HFFc6 (cell line): ENCODE results near the gene RPL28. TPM values are rescaled to one million over a fixed set of nuclear protein-coding genes. Genes with fewer than 3 reads are reported as not detected.

Experiments used
- DNase-seq: peaks from one replicate; pipeline ENCODE4 v3.0.0-alpha.2; 2018
- H3K27ac Mint-ChIP-seq: 2 replicates; pipeline ENCODE4 v1.8.0; 2020; ENCODE audit warnings: mild to moderate bottlenecking, mixed read lengths
- H3K27me3 Mint-ChIP-seq: 2 replicates; pipeline ENCODE4 v1.8.0; 2021; ENCODE audit warnings: mild to moderate bottlenecking, moderate library complexity, mixed read lengths; ENCODE audit not compliant: insufficient read depth
- H3K36me3 Mint-ChIP-seq: 2 replicates; pipeline ENCODE4 v1.8.0; 2021; ENCODE audit warnings: low read depth, mixed read lengths
- H3K4me1 Mint-ChIP-seq: 2 replicates; pipeline ENCODE4 v1.8.0; 2020; ENCODE audit warnings: low read depth, mixed read lengths
- H3K4me3 Mint-ChIP-seq: 2 replicates; pipeline ENCODE4 v1.8.0; 2020; ENCODE audit warnings: mild to moderate bottlenecking, moderate library complexity, mixed read lengths
- H3K9me3 Mint-ChIP-seq: 2 replicates; pipeline ENCODE4 v1.8.0; 2020; ENCODE audit warnings: mild to moderate bottlenecking, mixed read lengths
- total RNA-seq, 6 experiments: library from RNA; stranded (reverse); fragmentation: NEBNext Ultra II Directional; extraction: Animal tissue kit (Norgen Biotek cat#: 25700); gene quantifications; 2 replicates in 1 of 6; 3 replicates in 5 of 6; pipeline ENCODE4 v1.2.3, GENCODE V29; 2021
- TF ChIP-seq, protein P1 (sequence below): fragments of 200-600 bp; sonication (generic); IDR thresholded peaks from 2 replicates; pipeline ENCODE4 v1.5.0; 2021; ENCODE audit warnings: antibody characterized with exemption, mild to moderate bottlenecking

RPL28 gene
- total RNA-seq, 6 experiments from 2014 or later, result 2,082 to 2,537 (median 2,362) TPM

- no peak overlapping the region for H3K27ac Mint-ChIP-seq
Measured at GRCh38 chr19:55352549-55353145, 33.1 kb upstream of the RPL28 start.

DNA sequence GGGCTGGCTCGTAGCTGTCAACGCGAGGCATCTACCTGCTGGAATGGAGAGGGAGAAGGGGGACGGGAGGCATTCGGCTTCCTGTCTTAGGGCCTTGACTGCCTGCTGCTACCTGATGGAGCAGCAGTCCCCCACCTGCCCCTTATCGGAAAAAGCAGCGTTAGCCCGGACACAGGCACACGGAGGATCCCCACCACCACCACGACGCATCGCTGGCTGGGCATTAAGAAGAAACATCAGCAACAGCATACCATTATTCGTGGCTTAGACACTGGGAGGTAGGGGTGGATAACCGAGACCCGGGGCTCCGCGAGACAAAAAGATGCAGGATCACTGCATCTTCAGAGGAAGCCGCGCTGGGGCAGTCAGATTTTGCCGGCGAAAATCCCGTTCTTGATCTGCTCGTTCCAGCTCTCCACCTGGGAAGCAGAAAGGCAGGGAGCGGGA lies 32.4 kb upstream of the RPL28 start:
- Mint-ChIP-seq H3K4me1 (no peaks in the 10 kb centered on the region), H3K36me3 (no peaks in the 10 kb centered on the region), H3K27ac (no peak overlapping the region), H3K9me3 (no peaks in the 10 kb centered on the region), H3K27me3 (peaks cover 18% of the 10 kb centered on the region), H3K4me3 (peak overlapping the region; percentile 55)
- TF ChIP-seq, protein P1, sequence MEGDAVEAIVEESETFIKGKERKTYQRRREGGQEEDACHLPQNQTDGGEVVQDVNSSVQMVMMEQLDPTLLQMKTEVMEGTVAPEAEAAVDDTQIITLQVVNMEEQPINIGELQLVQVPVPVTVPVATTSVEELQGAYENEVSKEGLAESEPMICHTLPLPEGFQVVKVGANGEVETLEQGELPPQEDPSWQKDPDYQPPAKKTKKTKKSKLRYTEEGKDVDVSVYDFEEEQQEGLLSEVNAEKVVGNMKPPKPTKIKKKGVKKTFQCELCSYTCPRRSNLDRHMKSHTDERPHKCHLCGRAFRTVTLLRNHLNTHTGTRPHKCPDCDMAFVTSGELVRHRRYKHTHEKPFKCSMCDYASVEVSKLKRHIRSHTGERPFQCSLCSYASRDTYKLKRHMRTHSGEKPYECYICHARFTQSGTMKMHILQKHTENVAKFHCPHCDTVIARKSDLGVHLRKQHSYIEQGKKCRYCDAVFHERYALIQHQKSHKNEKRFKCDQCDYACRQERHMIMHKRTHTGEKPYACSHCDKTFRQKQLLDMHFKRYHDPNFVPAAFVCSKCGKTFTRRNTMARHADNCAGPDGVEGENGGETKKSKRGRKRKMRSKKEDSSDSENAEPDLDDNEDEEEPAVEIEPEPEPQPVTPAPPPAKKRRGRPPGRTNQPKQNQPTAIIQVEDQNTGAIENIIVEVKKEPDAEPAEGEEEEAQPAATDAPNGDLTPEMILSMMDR, result no peak
- DNase-seq, result no peak

More at GRCh38 chr19:55352549-55353145, 33.1 kb upstream of the RPL28 start:
- TF ChIP-seq, protein P1, result no peak
- Mint-ChIP-seq H3K9me3 (no peaks in the 10 kb centered on the region), H3K4me3 (no peak overlapping the region), H3K27me3 (peaks cover 17% of the 10 kb centered on the region), H3K4me1 (no peaks in the 10 kb centered on the region), H3K36me3 (no peaks in the 10 kb centered on the region)
- DNase-seq, result no peak

GRCh38 chr19:55353803-55354697 lies 31.7 kb upstream of the RPL28 start:
- no peak for DNase-seq
- TF ChIP-seq, protein P1, result no peak
- Mint-ChIP-seq H3K27ac (no peak overlapping the region), H3K36me3 (no peaks in the 10 kb centered on the region), H3K9me3 (no peaks in the 10 kb centered on the region), H3K4me1 (no peaks in the 10 kb centered on the region), H3K27me3 (peaks cover 18% of the 10 kb centered on the region), H3K4me3 (peak overlapping the region; percentile 55)

GRCh38 chr19:55354698-55355212 lies 31.0 kb upstream of the RPL28 start, which contains the start of gene COX6B2:
TSS of gene COX6B2 (minus strand) at chr19:55354719. CDS start at chr19:55354521, 198 bp downstream.
- TF ChIP-seq, protein P1, result no peak
- Mint-ChIP-seq H3K9me3 (no peaks in the 10 kb centered on the region), H3K36me3 (no peaks in the 10 kb centered on the region), H3K27me3 (peaks cover 18% of the 10 kb centered on the region), H3K27ac (no peak within 1 kb of the TSS), H3K4me1 (no peaks in the 10 kb centered on the region), H3K4me3 (peak within 1 kb of the TSS; percentile 55)
- no peak for DNase-seq

GRCh38 chr19:55355213-55355821 lies 30.4 kb upstream of the RPL28 start:
- TF ChIP-seq, protein P1, result no peak
- DNase-seq, result no peak
- no peak overlapping the region for H3K4me3 Mint-ChIP-seq
- H3K27me3 Mint-ChIP-seq, result peaks cover 18% of the 10 kb centered on the region
- no peaks in the 10 kb centered on the region for H3K4me1 Mint-ChIP-seq
- H3K36me3 Mint-ChIP-seq, result no peaks in the 10 kb centered on the region
- H3K27ac Mint-ChIP-seq, result no peak overlapping the region
- H3K9me3 Mint-ChIP-seq, result no peaks in the 10 kb centered on the region
